Measurements from ENCODE around the gene CCL4. TPM values are rescaled to one million over a fixed set of nuclear protein-coding genes. Genes with fewer than 3 reads are reported as not detected.

Gene CCL4
- total and polyA plus RNA-seq, 2 experiments from 2014 or later, result not detected

GRCh38 chr17:36085765-36086164 lies 17.9 kb upstream of the CCL4 start (continued):
- TF ChIP-seq REST (IDR thresholded peaks at IDR 0.05; ENCODE audit: unreplicated experiment) (no peak), CTCF (conservative IDR thresholded peaks at IDR 0.05; ENCODE audit: low read depth in 2 of 2) (no peak), STAT1 (IDR thresholded peaks at IDR 0.05; ENCODE audit: unreplicated experiment) (no peak), NANOG (IDR thresholded peaks at IDR 0.05; ENCODE audit: borderline replicate concordance) (no peak), EZH2phosphoT487 (IDR thresholded peaks at IDR 0.05; ENCODE audit: unreplicated experiment) (no peak), CREB1 (CRISPR knock-in tag; IDR thresholded peaks at IDR 0.05; ENCODE audit: low read depth) (no peak), ETS1 (IDR thresholded peaks at IDR 0.05) (no peak), ZNF331 (CRISPR knock-in tag; IDR thresholded peaks at IDR 0.05; ENCODE audit: low read depth) (no peak), ZNF114 (CRISPR knock-in tag; IDR thresholded peaks at IDR 0.05) (no peak), POLR2AphosphoS5 (IDR thresholded peaks at IDR 0.05; ENCODE audit: low read depth) (no peak), EZH2 (IDR thresholded peaks at IDR 0.05; ENCODE audit: low read depth, unreplicated experiment) (no peak), JUNB (IDR thresholded peaks at IDR 0.05; ENCODE audit: unreplicated experiment) (no peak)

- no peaks in the 10 kb centered on the region for H3K27me3 ChIP-seq (ENCODE audit: insufficient read depth)
- no peak overlapping the region for H3K27ac ChIP-seq (ENCODE audit: low read depth)
- no peaks in the 10 kb centered on the region for H3K79me2 ChIP-seq (replicated peaks; ENCODE audit: insufficient read depth)
- H3K4me3 Mint-ChIP-seq, result no peak overlapping the region
- no peaks in the 10 kb centered on the region for H3K9me2 ChIP-seq (ENCODE audit: insufficient read depth)
- no peak overlapping the region for H2AFZ ChIP-seq
- H3K4me3 ChIP-seq, result no peak overlapping the region
- peaks cover 15% of the 10 kb centered on the region; the same call in 1 of the 2 replicates for H3K4me1 ChIP-seq (ENCODE audit: insufficient read depth)
- H3K4me1 Mint-ChIP-seq, result peaks cover 19% of the 10 kb centered on the region
- ATAC-seq (no peak), DNase-seq (ENCODE audit: low spot score) (no peak)
- H3K36me3 ChIP-seq (ENCODE audit: insufficient read depth), result no peaks in the 10 kb centered on the region
- H4K20me1 ChIP-seq (replicated peaks; ENCODE audit: insufficient read depth), result no peaks in the 10 kb centered on the region
- H3K27me3 Mint-ChIP-seq (ENCODE audit: insufficient read depth, low read depth, poor library complexity), result peaks cover 5% of the 10 kb centered on the region
- no peaks in the 10 kb centered on the region for H3K36me3 Mint-ChIP-seq (ENCODE audit: low read depth)
- H3K27ac Mint-ChIP-seq, result no peak overlapping the region
- no peak overlapping the region for H3K4me2 ChIP-seq
- H3F3A ChIP-seq (replicated peaks; ENCODE audit: low read depth), result no peaks in the 10 kb centered on the region
- H3K9me3 Mint-ChIP-seq, result no peaks in the 10 kb centered on the region
- TF ChIP-seq CTCF (conservative IDR thresholded peaks at IDR 0.05; ENCODE audit: low read depth in 2 of 2), result no peak
- no peak for TF ChIP-seq ZNF114 (CRISPR knock-in tag; IDR thresholded peaks at IDR 0.05)
- no peak for TF ChIP-seq EZH2 (IDR thresholded peaks at IDR 0.05; ENCODE audit: low read depth, unreplicated experiment)
- no peak for TF ChIP-seq POLR2AphosphoS5 (IDR thresholded peaks at IDR 0.05; ENCODE audit: low read depth)
- no peak for TF ChIP-seq JUNB (IDR thresholded peaks at IDR 0.05; ENCODE audit: unreplicated experiment)
- no peak for TF ChIP-seq ZNF331 (CRISPR knock-in tag; IDR thresholded peaks at IDR 0.05; ENCODE audit: low read depth)
Observed at GRCh38 chr17:36086791-36087190, 16.8 kb upstream of the CCL4 start.
